H1 (cell line): ENCODE results near the gene TOMM5.

Source experiments
- CEBPB ChIP-seq: IDR thresholded peaks from 2 replicates; pipeline ENCODE4 v1.6.1; 2012; ENCODE audit warnings: low read depth, low read length
- CTCF ChIP-seq, 3 experiments: IDR thresholded peaks; 1 replicate in 2 of 3; 2 replicates in 1 of 3; pipeline versions ENCODE4 v1.5.1 to v1.6.1; 2011; ENCODE audit warnings: low read length in 3 of 3, mild to moderate bottlenecking in 3 of 3, inconsistent platforms in 2 of 3, low read depth in 1 of 3, moderate library complexity in 1 of 3; ENCODE audit not compliant: insufficient read depth in 1 of 3; ENCODE audit errors: control extremely low read depth in 1 of 3
- EP300 ChIP-seq, 2 experiments: IDR thresholded peaks; 1 replicate in 1 of 2; 2 replicates in 1 of 2; pipeline ENCODE4 v1.6.1; 2011 to 2012; ENCODE audit warnings: low read depth in 2 of 2, low read length in 2 of 2, mild to moderate bottlenecking in 2 of 2, borderline replicate concordance in 1 of 2, inconsistent platforms in 1 of 2, moderate library complexity in 1 of 2
- EZH2 ChIP-seq: fragments of 200-600 bp; sonication (generic); IDR thresholded peaks from 2 replicates; pipeline ENCODE4 v1.7.1; 2012; ENCODE audit warnings: low read depth, mild to moderate bottlenecking, moderate library complexity, low read length, inconsistent platforms; ENCODE audit not compliant: severe bottlenecking
- KDM1A ChIP-seq: fragments of 200-600, 300-600 bp; sonication (generic); IDR thresholded peaks from 2 replicates; pipeline ENCODE4 v1.7.1; 2016; ENCODE audit warnings: mild to moderate bottlenecking, low read length, borderline replicate concordance
- POLR2A ChIP-seq, 2 experiments: IDR thresholded peaks; 1 replicate in 1 of 2; 2 replicates in 1 of 2; pipeline ENCODE4 v1.6.1; 2011; ENCODE audit warnings: low read depth in 2 of 2, low read length in 2 of 2, mild to moderate bottlenecking in 2 of 2; ENCODE audit errors: control extremely low read depth in 1 of 2
- RAD21 ChIP-seq, 2 experiments: IDR thresholded peaks in 1 of 2; conservative IDR thresholded peaks in 1 of 2; 2 replicates each; pipeline ENCODE4 v1.6.1; 2011; ENCODE audit warnings: low read depth in 2 of 2, low read length in 2 of 2, improper control_type of control experiment in 1 of 2, inconsistent platforms in 1 of 2, mild to moderate bottlenecking in 1 of 2, moderate library complexity in 1 of 2
- RNF2 ChIP-seq: fragments of 200-900, 300-1000 bp; sonication (generic); IDR thresholded peaks from 2 replicates; pipeline ENCODE4 v1.7.1; 2016; ENCODE audit warnings: borderline replicate concordance, low read depth, mild to moderate bottlenecking, antibody characterized with exemption, low read length; ENCODE audit not compliant: poor library complexity, severe bottlenecking; ENCODE audit errors: missing control alignments
- SIN3A ChIP-seq, 2 experiments: IDR thresholded peaks in 1 of 2; conservative IDR thresholded peaks in 1 of 2; 2 replicates each; pipeline ENCODE4 v1.6.1; 2011 to 2012; ENCODE audit warnings: low read length in 2 of 2, improper control_type of control experiment in 1 of 2, low read depth in 1 of 2, mild to moderate bottlenecking in 1 of 2
- USF2 ChIP-seq: IDR thresholded peaks from 2 replicates; pipeline ENCODE4 v1.6.1; 2011; ENCODE audit warnings: low read length, improper control_type of control experiment

- TF ChIP-seq CTCF (IDR thresholded peaks at IDR 0.05; ENCODE audit: control extremely low read depth in 1 of 3, insufficient read depth in 1 of 3, low read depth in 1 of 3, low read length in 3 of 3) (no peak), SIN3A (conservative IDR thresholded peaks at IDR 0.05 in 1 of 2, IDR thresholded peaks at IDR 0.05 in 1 of 2; ENCODE audit: low read depth in 1 of 2, low read length in 2 of 2) (no peak), KDM1A (no peak), EZH2 (no peak), CEBPB (no peak), POLR2A (IDR thresholded peaks at IDR 0.05; ENCODE audit: control extremely low read depth in 1 of 2, low read depth in 2 of 2, low read length in 2 of 2) (no peak), EP300 (IDR thresholded peaks at IDR 0.05; ENCODE audit: borderline replicate concordance in 1 of 2, low read depth in 2 of 2, low read length in 2 of 2) (no peak), RAD21 (IDR thresholded peaks at IDR 0.05 in 1 of 2, conservative IDR thresholded peaks at IDR 0.05 in 1 of 2; ENCODE audit: low read depth in 2 of 2, low read length in 2 of 2) (no peak), RNF2 (no peak), USF2 (no peak)
These were observed 49.9 kb downstream of the TOMM5 start for GRCh38 chr9:37542488-37542887.
